ENCODE results near the gene CPEB3. TPM values are rescaled to one million over a fixed set of nuclear protein-coding genes. Genes with fewer than 3 reads are reported as not detected.
"Not testable (repeated sequence)": the region's sequence is repeated elsewhere in the genome, so short reads cannot be mapped to it uniquely, and the experiment has no call there.

CPEB3 gene
- total RNA-seq, 4 donors from 2014 or later: 12.3 to 18.4 (median 12.7) TPM

GRCh38 chr10:92142512-92142911, 148.4 kb downstream of the CPEB3 start:
- Histone ChIP-seq H3K4me1 (peaks cover 4 to 13% of the 10 kb centered on the region in 2 donors), H3K27me3 (no peaks in the 10 kb centered on the region), H3K36me3 (no peaks in the 10 kb centered on the region), H3K27ac (peak overlapping the region in 1 of 3 donors; percentile 34), H3K9me3 (no peaks in the 10 kb centered on the region), H3K4me3 (replicated peaks in 1 of 3) (no peak overlapping the region)
- TF ChIP-seq POLR2A (IDR thresholded peaks at IDR 0.05): no peak
- no peak for TF ChIP-seq CTCF (IDR thresholded peaks at IDR 0.05)
- 60 to 67% methylated on average over 1 of the region's 1 CpG for WGBS, 2 donors
- DNase-seq: no peak
- intact Hi-C loops (cut with DNase I): no loop called here

GRCh38 chr10:92141147-92141546, 149.7 kb downstream of the CPEB3 start:
- H3K36me3 ChIP-seq; DNase-seq; intact Hi-C loops (cut with DNase I); H3K9me3 ChIP-seq; H3K27ac ChIP-seq; H3K4me1 ChIP-seq; H3K27me3 ChIP-seq; H3K4me3 ChIP-seq (replicated peaks in 1 of 3): not testable (repeated sequence)
- WGBS, 2 donors: 64 to 67% methylated on average over 1 of the region's 3 CpGs

- DNase-seq; H3K4me3 ChIP-seq (replicated peaks in 1 of 3); H3K27me3 ChIP-seq; H3K9me3 ChIP-seq; H3K27ac ChIP-seq; intact Hi-C loops (cut with DNase I); H3K36me3 ChIP-seq: not testable (repeated sequence)
- peaks cover 15 to 18% of the 10 kb centered on the region in 2 donors for H3K4me1 ChIP-seq
- 87 to 94% methylated on average over 1 of the region's 1 CpG for WGBS, 2 donors
These were observed 156.8 kb downstream of the CPEB3 start for GRCh38 chr10:92134049-92134448.

- Histone ChIP-seq H3K4me3 (replicated peaks in 1 of 3) (no peak overlapping the region), H3K27me3 (no peaks in the 10 kb centered on the region), H3K9me3 (no peaks in the 10 kb centered on the region), H3K4me1 (peaks cover 20 to 25% of the 10 kb centered on the region in 2 donors), H3K36me3 (no peaks in the 10 kb centered on the region), H3K27ac (peak overlapping the region in 1 of 3 donors; percentile 6)
- WGBS, 2 donors: 92 to 93% methylated on average over 5 of the region's 5 CpGs
- intact Hi-C loops (cut with DNase I): no loop called here
- DNase-seq: no peak
- TF ChIP-seq CTCF (IDR thresholded peaks at IDR 0.05) (no peak), POLR2A (IDR thresholded peaks at IDR 0.05) (no peak)
These were observed 159.5 kb downstream of the CPEB3 start for GRCh38 chr10:92131275-92131820.

GRCh38 chr10:92130622-92131274, 160.1 kb downstream of the CPEB3 start:
- TF ChIP-seq CTCF (IDR thresholded peaks at IDR 0.05) (no peak), POLR2A (IDR thresholded peaks at IDR 0.05) (no peak)
- DNase-seq: no peak
- intact Hi-C loops (cut with DNase I): no loop called here
- H3K9me3 ChIP-seq: no peaks in the 10 kb centered on the region
- no peaks in the 10 kb centered on the region for H3K36me3 ChIP-seq
- H3K27ac ChIP-seq: peak overlapping the region; percentile 30 to 64 (median 37)
- H3K4me1 ChIP-seq: peaks cover 26 to 31% of the 10 kb centered on the region in 2 donors
- no peaks in the 10 kb centered on the region for H3K27me3 ChIP-seq
- no peak overlapping the region for H3K4me3 ChIP-seq (replicated peaks in 1 of 3)

GRCh38 chr10:92126100-92126650, 164.7 kb downstream of the CPEB3 start:
- no peaks in the 10 kb centered on the region for H3K9me3 ChIP-seq
- peak overlapping the region; percentile 94 to 98 (median 94) for H3K27ac ChIP-seq
- no peak overlapping the region for H3K4me3 ChIP-seq (replicated peaks in 1 of 3)
- no peaks in the 10 kb centered on the region for H3K36me3 ChIP-seq
- H3K27me3 ChIP-seq: no peaks in the 10 kb centered on the region
- peak in 1 of 2 donors; percentile 9 for DNase-seq
- intact Hi-C loops (cut with DNase I): no loop called here
- WGBS, 2 donors: 35 to 48% methylated on average over 2 of the region's 2 CpGs
- peaks cover 67 to 69% of the 10 kb centered on the region in 2 donors for H3K4me1 ChIP-seq
- no peak for TF ChIP-seq CTCF (IDR thresholded peaks at IDR 0.05)
- TF ChIP-seq POLR2A (IDR thresholded peaks at IDR 0.05): no peak

All from thyroid gland (tissue), 4 donors.